Neural crest cell (in vitro differentiated cells): ENCODE results near the gene MCUB. TPM values are rescaled to one million over a fixed set of nuclear protein-coding genes. Genes with fewer than 3 reads are reported as not detected.

ENCODE experiments used
- DNase-seq: peaks from one replicate; pipeline ENCODE4 v3.0.0; 2021; ENCODE audit warnings: low read depth, mixed read lengths, low spot score
- H3K27ac Mint-ChIP-seq: one replicate; pipeline ENCODE4 v1.8.0; 2021; ENCODE audit warnings: mild to moderate bottlenecking, mixed read lengths; ENCODE audit not compliant: unreplicated experiment
- H3K27me3 Mint-ChIP-seq: 2 replicates; pipeline ENCODE4 v1.8.0; 2021; ENCODE audit warnings: low read depth, mild to moderate bottlenecking, mixed read lengths
- H3K36me3 Mint-ChIP-seq: 2 replicates; pipeline ENCODE4 v1.8.0; 2021; ENCODE audit warnings: low read depth, mild to moderate bottlenecking, mixed read lengths
- H3K4me1 Mint-ChIP-seq: 2 replicates; pipeline ENCODE4 v1.8.0; 2021; ENCODE audit warnings: mixed read lengths
- H3K4me3 Mint-ChIP-seq: one replicate; pipeline ENCODE4 v1.8.0; 2021; ENCODE audit warnings: mild to moderate bottlenecking, mixed read lengths
- H3K9me3 Mint-ChIP-seq: 2 replicates; pipeline ENCODE4 v1.8.0; 2021; ENCODE audit warnings: mixed read lengths
- CTCF ChIP-seq: fragments of 200-600 bp; sonication (generic); conservative IDR thresholded peaks from 2 replicates; pipeline ENCODE4 v1.5.0; 2021; ENCODE audit warnings: antibody characterized with exemption, mild to moderate bottlenecking
- total RNA-seq: library from RNA; stranded (reverse); gene quantifications from 2 replicates; pipeline ENCODE4 v1.2.1, GENCODE V29; 2021

The MCUB gene
- total RNA-seq, 1 donor from 2014 or later = 15.9 TPM

GRCh38 chr4:109615742-109616141, 55.7 kb downstream of the MCUB start:
- no peak for DNase-seq
- no peak overlapping the region for H3K27ac Mint-ChIP-seq
- no peak for TF ChIP-seq CTCF
- H3K27me3 Mint-ChIP-seq = no peaks in the 10 kb centered on the region
- H3K4me3 Mint-ChIP-seq = no peak overlapping the region
- no peaks in the 10 kb centered on the region for H3K36me3 Mint-ChIP-seq
- H3K4me1 Mint-ChIP-seq = peaks cover 3% of the 10 kb centered on the region
- H3K9me3 Mint-ChIP-seq = peaks cover 10% of the 10 kb centered on the region

GRCh38 chr4:109616243-109616642, 56.2 kb downstream of the MCUB start:
- no peak for DNase-seq
- Mint-ChIP-seq H3K36me3 (no peaks in the 10 kb centered on the region), H3K4me1 (peaks cover 3% of the 10 kb centered on the region), H3K9me3 (peaks cover 10% of the 10 kb centered on the region), H3K27me3 (no peaks in the 10 kb centered on the region), H3K4me3 (no peak overlapping the region), H3K27ac (no peak overlapping the region)
- TF ChIP-seq CTCF = no peak

GRCh38 chr4:109622626-109623025, 62.6 kb downstream of the MCUB start:
- no peak for TF ChIP-seq CTCF
- Mint-ChIP-seq H3K27me3 (no peaks in the 10 kb centered on the region), H3K36me3 (no peaks in the 10 kb centered on the region), H3K9me3 (no peaks in the 10 kb centered on the region), H3K4me3 (no peak overlapping the region), H3K27ac (no peak overlapping the region), H3K4me1 (no peaks in the 10 kb centered on the region)
- DNase-seq = no peak

- H3K36me3 Mint-ChIP-seq = no peaks in the 10 kb centered on the region
- DNase-seq = no peak
- no peaks in the 10 kb centered on the region for H3K27me3 Mint-ChIP-seq
- no peak for TF ChIP-seq CTCF
- no peaks in the 10 kb centered on the region for H3K9me3 Mint-ChIP-seq
- H3K27ac Mint-ChIP-seq = no peak overlapping the region
- no peak overlapping the region for H3K4me3 Mint-ChIP-seq
- no peaks in the 10 kb centered on the region for H3K4me1 Mint-ChIP-seq
Observed at GRCh38 chr4:109624536-109624935, 64.5 kb downstream of the MCUB start.

- no peak overlapping the region for H3K4me3 Mint-ChIP-seq
- H3K4me1 Mint-ChIP-seq = no peaks in the 10 kb centered on the region
- H3K36me3 Mint-ChIP-seq = no peaks in the 10 kb centered on the region
- no peak for DNase-seq
- no peaks in the 10 kb centered on the region for H3K27me3 Mint-ChIP-seq
- TF ChIP-seq CTCF = no peak
- H3K27ac Mint-ChIP-seq = no peak overlapping the region
- no peaks in the 10 kb centered on the region for H3K9me3 Mint-ChIP-seq
Observed at GRCh38 chr4:109627361-109627760, 67.3 kb downstream of the MCUB start.

- Mint-ChIP-seq H3K27me3 (no peaks in the 10 kb centered on the region), H3K27ac (no peak overlapping the region), H3K36me3 (no peaks in the 10 kb centered on the region), H3K4me1 (no peaks in the 10 kb centered on the region), H3K4me3 (no peak overlapping the region), H3K9me3 (peaks cover 3% of the 10 kb centered on the region)
- TF ChIP-seq CTCF = no peak
- DNase-seq = no peak
Observed at GRCh38 chr4:109629775-109630174, 69.7 kb downstream of the MCUB start.
